ENCODE results near the gene ASXL2. TPM values are rescaled to one million over a fixed set of nuclear protein-coding genes. Genes with fewer than 3 reads are reported as not detected.

Gene ASXL2
- total and polyA plus RNA-seq, 12 donors: 1.8 to 34.0 (median 28.6) TPM

DNA sequence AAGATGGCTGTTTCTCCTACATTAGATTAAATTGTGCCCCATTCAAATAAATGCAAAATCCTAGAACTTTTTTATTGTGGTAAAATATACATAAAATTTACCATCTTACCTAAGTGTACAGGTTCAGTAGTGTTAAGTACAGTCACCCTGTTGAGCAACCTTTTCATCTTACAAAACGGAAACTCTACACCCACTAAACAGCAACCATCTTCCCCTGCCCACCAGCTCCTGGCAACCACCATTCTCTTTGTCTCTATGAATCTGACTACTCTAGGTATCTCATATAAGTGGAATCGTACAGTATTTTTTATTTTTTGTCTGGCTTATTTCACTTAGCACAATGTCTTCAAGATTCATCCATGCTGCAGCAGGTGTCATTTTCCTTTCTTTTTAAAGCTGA lies 53.0 kb downstream of the ASXL2 start:
- Histone ChIP-seq H3K27me3 (no peaks in the 10 kb centered on the region), H3K27ac (peak overlapping the region in 1 of 10 donors; percentile 7), H3K9me3 (no peaks in the 10 kb centered on the region), H3K36me3 (no peaks in the 10 kb centered on the region), H3K4me1 (peaks cover 0 to 26% (median 0%) of the 10 kb centered on the region in 9 donors), H3K4me3 (no peak overlapping the region)
- DNase-seq (no peak), ATAC-seq (no peak)
- TF ChIP-seq, protein P1, sequence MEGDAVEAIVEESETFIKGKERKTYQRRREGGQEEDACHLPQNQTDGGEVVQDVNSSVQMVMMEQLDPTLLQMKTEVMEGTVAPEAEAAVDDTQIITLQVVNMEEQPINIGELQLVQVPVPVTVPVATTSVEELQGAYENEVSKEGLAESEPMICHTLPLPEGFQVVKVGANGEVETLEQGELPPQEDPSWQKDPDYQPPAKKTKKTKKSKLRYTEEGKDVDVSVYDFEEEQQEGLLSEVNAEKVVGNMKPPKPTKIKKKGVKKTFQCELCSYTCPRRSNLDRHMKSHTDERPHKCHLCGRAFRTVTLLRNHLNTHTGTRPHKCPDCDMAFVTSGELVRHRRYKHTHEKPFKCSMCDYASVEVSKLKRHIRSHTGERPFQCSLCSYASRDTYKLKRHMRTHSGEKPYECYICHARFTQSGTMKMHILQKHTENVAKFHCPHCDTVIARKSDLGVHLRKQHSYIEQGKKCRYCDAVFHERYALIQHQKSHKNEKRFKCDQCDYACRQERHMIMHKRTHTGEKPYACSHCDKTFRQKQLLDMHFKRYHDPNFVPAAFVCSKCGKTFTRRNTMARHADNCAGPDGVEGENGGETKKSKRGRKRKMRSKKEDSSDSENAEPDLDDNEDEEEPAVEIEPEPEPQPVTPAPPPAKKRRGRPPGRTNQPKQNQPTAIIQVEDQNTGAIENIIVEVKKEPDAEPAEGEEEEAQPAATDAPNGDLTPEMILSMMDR (IDR thresholded peaks at IDR 0.05): no peak
- intact Hi-C loops (cut with DNase I): no loop called here
- 94 to 98% methylated on average over 2 of the region's 2 CpGs for WGBS, 2 donors

DNA sequence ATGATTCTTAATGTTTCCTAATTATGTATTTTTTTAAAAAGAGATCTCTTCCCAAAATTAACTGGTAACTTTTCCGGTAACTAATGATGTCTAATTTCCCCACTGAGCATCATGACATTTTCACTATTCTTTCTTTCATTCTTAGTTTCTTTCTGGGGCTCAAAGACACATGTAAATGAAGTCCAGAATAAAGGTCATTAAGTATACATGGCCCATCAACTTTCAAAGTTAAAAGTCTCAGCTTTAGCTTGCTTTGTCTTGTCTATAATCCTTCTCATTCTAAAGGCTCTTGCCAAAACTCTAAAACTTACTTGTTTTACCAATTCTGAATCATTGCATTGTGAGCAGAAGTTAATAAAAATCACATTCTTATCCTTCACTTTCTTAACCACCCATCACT lies 53.6 kb downstream of the ASXL2 start:
- WGBS, 2 donors: 94 to 96% methylated on average over 1 of the region's 1 CpG
- Histone ChIP-seq H3K4me3 (no peak overlapping the region), H3K4me1 (peaks cover 0 to 26% (median 0%) of the 10 kb centered on the region in 9 donors), H3K27me3 (no peaks in the 10 kb centered on the region), H3K36me3 (no peaks in the 10 kb centered on the region), H3K9me3 (no peaks in the 10 kb centered on the region), H3K27ac (peak overlapping the region in 1 of 10 donors; percentile 3)
- intact Hi-C loops (cut with DNase I): no loop called here
- no peak for DNase-seq
- no peak for ATAC-seq
- TF ChIP-seq, protein P1 (IDR thresholded peaks at IDR 0.05): no peak

DNA sequence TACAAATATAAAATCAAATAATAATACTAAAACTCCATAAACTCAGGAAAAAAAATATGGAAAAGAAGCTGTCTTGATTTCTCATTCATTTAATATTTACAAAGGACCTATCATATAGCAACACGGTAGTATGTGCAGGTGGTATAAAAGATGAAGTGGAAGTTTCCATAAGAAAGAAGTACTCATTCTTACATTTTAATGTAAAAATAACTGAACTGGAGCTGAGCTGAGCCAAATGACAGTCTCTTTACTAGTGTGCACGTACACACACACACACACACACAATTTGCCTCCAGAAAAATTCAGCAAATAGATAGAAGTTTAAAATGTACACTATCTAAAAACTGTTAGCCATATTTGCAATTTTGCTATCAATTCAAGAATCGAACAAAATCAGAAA lies 54.1 kb downstream of the ASXL2 start:
- H3K4me3 ChIP-seq: no peak overlapping the region
- no peaks in the 10 kb centered on the region for H3K27me3 ChIP-seq
- intact Hi-C loops (cut with DNase I): no loop called here
- peak overlapping the region in 1 of 10 donors; percentile 3 for H3K27ac ChIP-seq
- H3K9me3 ChIP-seq: no peaks in the 10 kb centered on the region
- TF ChIP-seq, protein P1 (IDR thresholded peaks at IDR 0.05): no peak
- 90 to 92% methylated on average over 3 of the region's 3 CpGs for WGBS, 2 donors
- H3K4me1 ChIP-seq: peaks cover 0 to 26% (median 0%) of the 10 kb centered on the region in 9 donors
- DNase-seq (no peak), ATAC-seq (no peak)
- H3K36me3 ChIP-seq: no peaks in the 10 kb centered on the region

DNA sequence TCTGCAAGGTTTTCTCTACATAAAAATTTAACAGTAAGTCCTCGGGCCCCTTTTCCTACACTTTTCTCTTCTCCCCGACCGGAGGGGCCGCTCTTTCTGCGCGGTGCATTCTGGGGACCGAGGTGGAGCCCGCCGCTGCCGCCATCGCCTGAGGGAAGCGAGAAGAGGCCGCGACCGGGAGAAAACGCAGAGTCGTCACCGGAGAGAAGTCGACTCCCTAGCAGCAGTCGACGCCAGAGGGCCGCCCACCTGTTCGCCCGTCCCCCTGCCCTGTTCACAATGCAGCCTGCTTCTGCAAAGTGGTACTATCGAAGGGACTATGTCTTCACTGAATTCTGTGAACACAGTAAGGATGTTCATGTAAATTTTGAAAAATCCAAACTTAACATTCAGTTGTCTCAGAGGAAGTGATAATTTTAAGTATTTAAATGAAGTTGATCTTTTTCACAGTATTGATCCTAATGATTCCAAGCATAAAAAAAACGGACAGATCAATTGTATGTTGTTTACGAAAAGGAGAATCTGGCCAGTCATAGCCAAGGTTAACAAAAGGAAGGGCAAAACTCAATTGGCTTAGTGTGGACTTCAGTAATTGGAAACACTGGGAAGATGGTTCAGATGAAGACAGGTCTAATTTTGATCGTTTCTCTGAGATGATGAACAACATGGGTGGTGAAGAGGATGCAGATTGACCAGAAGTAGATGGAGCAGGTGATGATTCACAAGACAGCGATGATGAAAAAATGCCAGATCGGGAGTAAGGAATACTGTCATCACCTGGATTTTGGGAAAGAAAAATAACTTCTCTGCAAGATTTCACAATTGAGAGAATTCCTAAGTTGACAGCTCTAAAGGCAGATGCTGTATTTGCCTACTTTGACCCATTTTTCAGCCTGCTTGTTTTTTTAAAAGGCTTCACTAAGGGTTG lies 55.8 kb downstream of the ASXL2 start:
- TF ChIP-seq, protein P1 (IDR thresholded peaks at IDR 0.05): peak in 3 of 9 donors; percentile 8 to 11 (median 11)
- 30 to 44% methylated on average over 30 of the region's 30 CpGs for WGBS, 2 donors

More for the DNA sequence above, 55.8 kb downstream of the ASXL2 start:
- ATAC-seq (peak in 6 of 8 donors; percentile 66 to 86 (median 78)), DNase-seq (peak; percentile 10 to 35)
- intact Hi-C loops (cut with DNase I): no loop called here
- no peaks in the 10 kb centered on the region for H3K9me3 ChIP-seq
- no peaks in the 10 kb centered on the region for H3K27me3 ChIP-seq
- peaks cover 0 to 30% (median 0%) of the 10 kb centered on the region in 9 donors for H3K4me1 ChIP-seq
- H3K36me3 ChIP-seq: no peaks in the 10 kb centered on the region
- H3K27ac ChIP-seq: peak overlapping the region in 1 of 10 donors; percentile 74
- peak overlapping the region in 7 of 10 donors; percentile 14 to 46 (median 40) for H3K4me3 ChIP-seq
